ENCODE data around the gene MINDY3.

The MINDY3 gene

DNA sequence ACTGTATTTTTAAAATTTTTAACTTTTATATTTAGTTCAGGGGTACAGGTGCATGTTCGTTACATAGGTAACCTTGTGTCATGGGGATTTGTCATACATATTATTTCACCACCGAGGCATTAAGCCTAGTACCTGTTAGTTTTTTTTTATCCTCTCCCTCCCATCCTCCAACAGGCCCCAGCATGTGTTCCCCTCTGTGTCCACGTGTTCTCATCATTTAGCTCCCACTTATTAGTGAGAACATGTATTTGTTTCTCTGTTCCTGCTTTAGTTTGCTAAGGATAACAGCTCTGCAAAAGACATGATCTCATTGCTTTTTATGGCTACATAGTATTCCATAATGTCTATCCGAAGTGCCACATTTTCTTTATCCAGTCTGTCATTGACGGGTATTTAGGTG is 118.2 kb downstream of the MINDY3 start:
- Histone ChIP-seq H3K27me3 (ENCODE audit: low read depth) (no peaks in the 10 kb centered on the region), H3K4me1 (no peaks in the 10 kb centered on the region), H3K36me3 (replicated peaks) (no peaks in the 10 kb centered on the region), H3K4me3 (no peak overlapping the region), H3K9me3 (no peaks in the 10 kb centered on the region)
- in situ Hi-C loops (cut with MboI; ENCODE audit: low sequenced_read_pairs): loop anchor here (10.0 kb wide), 1 partner anchor 307 kb away; no protein-coding TSS in a partner anchor
- no peak for DNase-seq (ENCODE audit: low spot score in 2 of 2)

DNA sequence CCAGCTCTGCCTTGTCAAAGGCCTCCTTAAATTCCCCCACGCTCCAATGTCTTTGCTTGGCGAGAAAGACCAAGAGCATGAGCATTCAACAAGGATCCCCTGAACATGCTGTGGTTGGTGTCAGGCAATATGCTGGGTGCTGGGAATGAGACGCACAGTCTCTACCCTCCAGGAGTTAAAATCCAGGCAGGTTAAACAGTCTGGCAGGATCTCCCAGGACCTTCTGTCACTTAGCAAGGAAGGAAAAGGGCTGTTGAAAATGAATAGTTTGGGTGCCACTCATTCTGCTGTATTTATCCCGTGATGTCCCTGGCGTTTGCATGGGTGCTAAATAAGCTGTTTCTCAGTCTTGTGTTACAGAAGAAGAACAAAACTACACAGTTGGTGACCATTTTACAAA is 118.7 kb downstream of the MINDY3 start:
- H3K9me3 ChIP-seq: no peaks in the 10 kb centered on the region
- in situ Hi-C loops (cut with MboI; ENCODE audit: low sequenced_read_pairs): loop anchor here (10.0 kb wide), 1 partner anchor 307 kb away; no protein-coding TSS in a partner anchor
- no peak for DNase-seq (ENCODE audit: low spot score in 2 of 2)
- H3K36me3 ChIP-seq (replicated peaks): no peaks in the 10 kb centered on the region
- H3K27me3 ChIP-seq (ENCODE audit: low read depth): no peaks in the 10 kb centered on the region
- H3K4me3 ChIP-seq: no peak overlapping the region
- H3K4me1 ChIP-seq: no peaks in the 10 kb centered on the region

DNA sequence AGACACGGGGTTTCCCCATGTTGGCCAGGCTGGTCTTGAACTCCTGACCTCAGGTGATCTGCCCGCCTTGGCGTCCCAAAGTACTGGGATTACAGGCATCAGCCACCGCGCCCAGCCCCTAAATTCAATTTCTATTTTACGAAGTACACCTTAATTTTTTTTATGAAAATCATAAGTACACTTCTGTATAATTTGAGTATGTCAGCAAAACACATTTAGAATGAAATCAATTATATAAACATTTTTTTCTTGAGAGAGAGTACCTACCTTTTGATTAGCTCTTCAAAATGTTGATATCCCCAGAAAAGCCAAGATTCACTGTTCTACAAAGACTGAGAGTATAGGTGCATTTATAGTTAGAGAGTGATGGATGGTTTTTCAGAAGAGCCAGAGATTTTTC is 120.0 kb downstream of the MINDY3 start:
- no peaks in the 10 kb centered on the region for H3K36me3 ChIP-seq (replicated peaks)
- DNase-seq (ENCODE audit: low spot score in 2 of 2): no peak
- no peaks in the 10 kb centered on the region for H3K4me1 ChIP-seq
- in situ Hi-C loops (cut with MboI; ENCODE audit: low sequenced_read_pairs): loop anchor here (10.0 kb wide), 1 partner anchor 305 kb away; no protein-coding TSS in a partner anchor
- no peaks in the 10 kb centered on the region for H3K9me3 ChIP-seq
- H3K27me3 ChIP-seq (ENCODE audit: low read depth): no peaks in the 10 kb centered on the region
- H3K4me3 ChIP-seq: no peak overlapping the region

DNA sequence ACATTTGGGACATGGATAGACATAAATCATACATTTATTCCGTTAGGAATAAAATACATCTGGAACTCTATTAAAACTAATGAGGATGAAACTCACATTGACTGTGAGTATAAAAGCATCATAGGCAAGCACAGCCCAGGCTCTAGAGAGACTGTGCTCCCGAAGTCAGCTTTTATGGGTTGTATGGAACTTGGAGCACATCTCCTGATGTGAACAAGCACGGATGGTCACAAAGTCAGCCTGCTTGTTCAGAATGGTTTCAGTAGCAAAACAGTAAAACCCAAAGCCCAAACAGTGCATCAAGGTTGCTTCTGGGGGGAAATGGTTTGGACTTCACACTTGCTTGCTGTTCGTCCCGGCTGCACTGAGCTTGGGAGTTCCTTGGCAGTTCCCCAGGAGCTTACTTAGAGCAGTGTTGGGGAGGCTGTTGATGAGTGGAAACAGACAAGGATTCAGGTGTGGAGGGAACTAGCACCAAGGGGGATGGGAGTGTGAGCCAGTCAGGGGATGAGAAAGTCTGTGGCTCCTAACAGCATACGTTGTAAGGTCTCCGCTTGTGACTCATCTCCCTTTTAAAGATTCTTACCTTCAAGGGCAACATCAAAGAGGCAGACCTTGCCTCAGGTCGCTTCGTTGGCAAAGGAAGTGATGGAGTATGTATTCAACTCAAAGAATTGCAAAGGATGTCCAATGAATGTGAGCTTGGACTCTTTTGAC is 120.9 kb downstream of the MINDY3 start:
- DNase-seq (ENCODE audit: low spot score in 2 of 2): no peak
- in situ Hi-C loops (cut with MboI; ENCODE audit: low sequenced_read_pairs): no loop called here
- no peaks in the 10 kb centered on the region for H3K36me3 ChIP-seq (replicated peaks)
- H3K27me3 ChIP-seq (ENCODE audit: low read depth): no peaks in the 10 kb centered on the region
- H3K4me3 ChIP-seq: no peak overlapping the region
- no peaks in the 10 kb centered on the region for H3K4me1 ChIP-seq
- H3K9me3 ChIP-seq: no peaks in the 10 kb centered on the region

DNA sequence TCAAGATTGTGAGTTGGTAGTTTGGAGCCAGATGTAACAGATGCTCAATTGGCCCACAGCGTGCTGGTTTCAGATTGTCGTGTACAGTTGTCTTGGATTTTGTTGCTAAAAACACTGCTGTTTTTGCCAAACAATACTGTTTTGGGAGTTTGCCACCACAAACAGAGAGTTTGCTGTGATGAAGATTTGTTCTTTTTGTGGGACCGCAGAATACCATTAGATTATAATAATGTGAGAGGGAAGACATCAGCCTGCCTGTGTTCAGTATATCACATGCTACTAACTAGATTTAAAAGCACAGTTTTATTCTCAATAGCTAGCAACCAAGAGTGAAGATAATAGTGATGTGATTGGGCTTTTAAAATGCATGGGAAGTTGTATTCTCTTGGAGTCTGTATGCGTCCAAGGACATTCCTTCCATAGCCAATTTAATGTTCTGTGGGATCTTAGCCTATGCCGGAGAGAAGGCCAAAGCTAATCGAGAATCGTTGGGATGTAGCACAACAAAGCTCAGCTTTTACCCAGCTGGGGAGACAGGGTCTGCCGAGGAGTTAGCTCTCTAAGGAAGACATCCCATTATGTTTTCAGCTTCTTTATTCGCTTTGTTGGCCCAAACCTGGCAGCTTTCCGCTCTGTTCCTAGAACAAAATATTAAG is 121.9 kb downstream of the MINDY3 start:
- no peak for DNase-seq (ENCODE audit: low spot score in 2 of 2)
- Histone ChIP-seq H3K4me3 (no peak overlapping the region), H3K36me3 (replicated peaks) (no peaks in the 10 kb centered on the region), H3K27me3 (ENCODE audit: low read depth) (no peaks in the 10 kb centered on the region), H3K4me1 (no peaks in the 10 kb centered on the region), H3K9me3 (no peaks in the 10 kb centered on the region)
- in situ Hi-C loops (cut with MboI; ENCODE audit: low sequenced_read_pairs): no loop called here

DNA sequence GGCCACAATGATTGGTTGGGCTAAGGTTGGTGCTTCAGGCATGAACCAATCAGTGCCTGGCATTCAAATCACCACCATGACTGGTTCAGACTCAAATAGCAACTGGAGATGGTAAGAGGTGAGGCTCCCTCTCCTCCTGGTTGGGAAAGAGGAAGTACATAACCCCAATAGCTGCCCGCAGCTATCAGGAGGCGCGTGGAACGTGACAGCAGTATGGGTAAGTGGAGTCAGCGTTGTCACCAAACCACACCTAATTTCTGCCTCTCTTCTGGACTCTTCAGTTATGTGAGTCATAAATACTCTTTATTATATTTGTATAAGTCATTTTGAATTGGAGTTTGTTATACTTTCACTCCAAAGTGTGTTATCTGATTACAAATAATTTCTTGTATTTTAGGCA is 122.7 kb downstream of the MINDY3 start:
- H3K9me3 ChIP-seq: no peaks in the 10 kb centered on the region
- H3K27me3 ChIP-seq (ENCODE audit: low read depth): no peaks in the 10 kb centered on the region
- H3K4me3 ChIP-seq: no peak overlapping the region
- no peak for DNase-seq (ENCODE audit: low spot score in 2 of 2)
- no peaks in the 10 kb centered on the region for H3K36me3 ChIP-seq (replicated peaks)
- in situ Hi-C loops (cut with MboI; ENCODE audit: low sequenced_read_pairs): no loop called here
- no peaks in the 10 kb centered on the region for H3K4me1 ChIP-seq

DNA sequence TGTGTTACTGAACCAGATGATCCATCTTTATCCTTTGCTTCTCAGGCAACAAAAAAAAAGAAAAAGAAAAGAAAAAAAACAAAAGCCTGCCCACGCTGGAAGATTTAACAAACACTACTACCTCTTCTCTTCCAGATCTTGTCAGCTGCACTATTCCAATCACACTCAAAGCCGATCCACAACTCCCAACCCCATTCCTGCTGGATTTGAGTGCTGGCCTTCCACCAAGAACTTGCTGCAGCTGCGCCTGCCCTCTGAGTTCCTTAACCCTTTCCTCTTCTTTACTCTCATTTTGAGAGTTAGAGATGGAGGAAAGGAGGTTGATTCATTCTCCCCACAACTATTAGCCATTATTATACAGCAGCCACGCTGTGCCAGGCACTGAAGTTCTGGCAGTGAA is 124.5 kb downstream of the MINDY3 start:
- Histone ChIP-seq H3K9me3 (no peaks in the 10 kb centered on the region), H3K4me3 (no peak overlapping the region)

DNA sequence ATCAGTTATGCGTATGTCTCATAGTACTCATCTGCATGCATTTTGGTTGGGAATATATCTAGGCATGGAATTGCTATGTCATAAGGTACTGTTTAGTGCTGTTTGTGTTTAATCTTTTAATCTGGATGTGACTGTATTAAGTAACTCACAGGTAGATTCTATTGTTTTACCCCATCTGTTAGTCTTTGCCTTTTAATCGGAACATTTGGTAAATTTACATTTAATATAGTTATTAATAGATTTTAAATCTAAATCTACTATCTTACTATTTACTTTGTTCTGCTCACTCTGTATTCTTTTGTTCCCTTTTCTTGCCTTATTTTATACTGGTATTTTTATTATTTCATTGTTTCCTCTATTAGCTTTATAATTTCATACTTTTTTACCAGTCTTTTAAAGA is 130.0 kb downstream of the MINDY3 start:
- 0 out of 2 replicates have a peak, but pooled peaks cover 4% of the 10 kb centered on the region for H3K27me3 ChIP-seq (ENCODE audit: low read depth)
- DNase-seq (ENCODE audit: low spot score in 2 of 2): no peak
- in situ Hi-C loops (cut with MboI; ENCODE audit: low sequenced_read_pairs): no loop called here

More for the DNA sequence above, 124.5 kb downstream of the MINDY3 start:
- H3K27me3 ChIP-seq (ENCODE audit: low read depth): no peaks in the 10 kb centered on the region
- no peaks in the 10 kb centered on the region for H3K4me1 ChIP-seq
- DNase-seq (ENCODE audit: low spot score in 2 of 2): no peak
- no peaks in the 10 kb centered on the region for H3K36me3 ChIP-seq (replicated peaks)
- in situ Hi-C loops (cut with MboI; ENCODE audit: low sequenced_read_pairs): no loop called here

DNA sequence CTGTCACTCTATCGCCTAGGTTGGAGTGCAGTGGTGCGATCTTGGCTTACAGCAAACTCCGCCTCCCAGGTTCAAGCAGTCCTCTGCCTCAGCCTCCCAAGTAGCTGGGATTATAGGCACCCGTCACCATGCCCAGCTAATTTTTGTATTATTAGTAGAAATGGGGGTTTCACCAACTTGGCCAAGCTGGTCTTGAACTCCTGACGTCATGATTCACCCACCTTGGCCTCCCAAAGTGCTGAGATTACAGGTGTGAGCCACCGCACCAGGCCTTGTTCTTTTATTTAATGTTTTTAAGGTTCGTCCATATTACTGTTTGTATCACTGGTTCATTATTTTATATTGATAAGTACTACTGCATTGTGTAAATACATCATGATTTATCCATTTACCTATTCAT is 130.4 kb downstream of the MINDY3 start:
- no peaks in the 10 kb centered on the region for H3K36me3 ChIP-seq (replicated peaks)
- no peaks in the 10 kb centered on the region for H3K9me3 ChIP-seq
- no peaks in the 10 kb centered on the region for H3K4me1 ChIP-seq
- H3K27me3 ChIP-seq (ENCODE audit: low read depth): peaks cover 4% of the 10 kb centered on the region; the same call in 1 of the 2 replicates
- in situ Hi-C loops (cut with MboI; ENCODE audit: low sequenced_read_pairs): no loop called here
- H3K4me3 ChIP-seq: no peak overlapping the region
- DNase-seq (ENCODE audit: low spot score in 2 of 2): no peak

More for the DNA sequence above, 130.0 kb downstream of the MINDY3 start:
- H3K4me3 ChIP-seq: no peak overlapping the region
- H3K4me1 ChIP-seq: no peaks in the 10 kb centered on the region
- H3K36me3 ChIP-seq (replicated peaks): no peaks in the 10 kb centered on the region
- H3K9me3 ChIP-seq: no peaks in the 10 kb centered on the region

All from HAP-1 (cell line).